H1 (cell line): ENCODE results near the gene FAF2. TPM values are rescaled to one million over a fixed set of nuclear protein-coding genes. Genes with fewer than 3 reads are reported as not detected.

Experiments
- ATF3 ChIP-seq: IDR thresholded peaks from 2 replicates; pipeline ENCODE4 v1.6.1; 2011; ENCODE audit warnings: low read depth, mild to moderate bottlenecking, low read length; ENCODE audit not compliant: insufficient read depth
- BRCA1 ChIP-seq: IDR thresholded peaks from 2 replicates; pipeline ENCODE4 v1.6.1; 2012; ENCODE audit warnings: low read depth, low read length, improper control_type of control experiment
- CEBPB ChIP-seq: IDR thresholded peaks from 2 replicates; pipeline ENCODE4 v1.6.1; 2012; ENCODE audit warnings: low read depth, low read length
- CREB1 ChIP-seq: IDR thresholded peaks from 2 replicates; pipeline ENCODE4 v1.6.1; 2012; ENCODE audit warnings: inconsistent platforms
- CTBP2 ChIP-seq: IDR thresholded peaks from 2 replicates; pipeline ENCODE4 v1.7.0; 2011; ENCODE audit warnings: borderline replicate concordance, mild to moderate bottlenecking, moderate library complexity, mixed read lengths, low read length; ENCODE audit not compliant: insufficient read depth, insufficient read length
- EP300 ChIP-seq, 2 experiments: IDR thresholded peaks; 1 replicate in 1 of 2; 2 replicates in 1 of 2; pipeline ENCODE4 v1.6.1; 2011 to 2012; ENCODE audit warnings: low read depth in 2 of 2, low read length in 2 of 2, mild to moderate bottlenecking in 2 of 2, borderline replicate concordance in 1 of 2, inconsistent platforms in 1 of 2, moderate library complexity in 1 of 2
- EZH2 ChIP-seq: fragments of 200-600 bp; sonication (generic); IDR thresholded peaks from 2 replicates; pipeline ENCODE4 v1.7.1; 2012; ENCODE audit warnings: low read depth, mild to moderate bottlenecking, moderate library complexity, low read length, inconsistent platforms; ENCODE audit not compliant: severe bottlenecking
- GTF2F1 ChIP-seq: IDR thresholded peaks from 2 replicates; pipeline ENCODE4 v1.6.1; 2012; ENCODE audit warnings: low read depth, low read length, improper control_type of control experiment, borderline replicate concordance
- JUND ChIP-seq: IDR thresholded peaks from 2 replicates; pipeline ENCODE4 v1.6.1; 2011; ENCODE audit warnings: mild to moderate bottlenecking, improper control_type of control experiment, low read length
- KDM5A ChIP-seq: fragments of 200-600 bp; IDR thresholded peaks from 2 replicates; pipeline ENCODE4 v1.7.1; 2012; ENCODE audit warnings: mild to moderate bottlenecking, low read length, inconsistent platforms, mixed read lengths
- NANOG ChIP-seq: IDR thresholded peaks from 2 replicates; pipeline ENCODE4 v1.6.1; 2011; ENCODE audit warnings: low read length, low read depth, mild to moderate bottlenecking, inconsistent platforms; ENCODE audit not compliant: insufficient read depth, poor library complexity, severe bottlenecking
- PHF8 ChIP-seq: fragments of 200-600 bp; sonication (generic); conservative IDR thresholded peaks from 2 replicates; pipeline ENCODE4 v1.7.1; 2012; ENCODE audit warnings: low read depth, mild to moderate bottlenecking, inconsistent platforms, low read length, moderate library complexity
- POLR2AphosphoS5 ChIP-seq: IDR thresholded peaks from 2 replicates; pipeline ENCODE4 v1.6.1; 2011; ENCODE audit warnings: low read depth, low read length
- POU5F1 ChIP-seq: IDR thresholded peaks from 2 replicates; pipeline ENCODE4 v1.6.1; 2011; ENCODE audit warnings: low read depth, mild to moderate bottlenecking, low read length, moderate library complexity
- RNF2 ChIP-seq: fragments of 200-900, 300-1000 bp; sonication (generic); IDR thresholded peaks from 2 replicates; pipeline ENCODE4 v1.7.1; 2016; ENCODE audit warnings: borderline replicate concordance, low read depth, mild to moderate bottlenecking, antibody characterized with exemption, low read length; ENCODE audit not compliant: poor library complexity, severe bottlenecking; ENCODE audit errors: missing control alignments
- SAP30 ChIP-seq: fragments of 300-600 bp; sonication (generic); IDR thresholded peaks from 2 replicates; pipeline ENCODE4 v1.7.1; 2012; ENCODE audit warnings: low read length, moderate library complexity, mild to moderate bottlenecking, inconsistent platforms; ENCODE audit not compliant: insufficient read depth, insufficient replicate concordance
- SIX5 ChIP-seq: IDR thresholded peaks from 2 replicates; pipeline ENCODE4 v1.6.1; 2011; ENCODE audit warnings: mild to moderate bottlenecking, low read depth, low read length
- SP2 ChIP-seq: IDR thresholded peaks from 2 replicates; pipeline ENCODE4 v1.6.1; 2012; ENCODE audit warnings: mild to moderate bottlenecking, low read length, inconsistent platforms
- SP4 ChIP-seq: IDR thresholded peaks from 2 replicates; pipeline ENCODE4 v1.6.1; 2012; ENCODE audit warnings: low read length, inconsistent platforms
- SUZ12 ChIP-seq: fragments of 200-600 bp; sonication (generic); IDR thresholded peaks from 2 replicates; pipeline ENCODE4 v1.6.1; 2012; ENCODE audit warnings: mild to moderate bottlenecking, inconsistent platforms, low read length, moderate library complexity, mixed read lengths
- TBP ChIP-seq: IDR thresholded peaks from 2 replicates; pipeline ENCODE4 v1.6.1; 2011; ENCODE audit warnings: low read depth, low read length, improper control_type of control experiment
- USF2 ChIP-seq: IDR thresholded peaks from 2 replicates; pipeline ENCODE4 v1.6.1; 2011; ENCODE audit warnings: low read length, improper control_type of control experiment
- polyA plus RNA-seq, 7 experiments: library from polyadenylated mRNA; depleted of rRNA in 3 of 7; stranded (reverse) in 5 of 7; unstranded in 2 of 7; fragments of >200 nt in 5 of 7; fragments of 200-250 nt in 2 of 7; gene quantifications; 1 replicate in 5 of 7; 2 replicates in 1 of 7; 4 replicates in 1 of 7; pipeline versions ENCODE4 v1.2.1 to v1.2.3, GENCODE V29; 2011 to 2013; ENCODE audit warnings: missing spikeins in 2 of 7, mixed read lengths in 2 of 7
- total RNA-seq: library from RNA; stranded (reverse); fragmentation: NEBNext Ultra II Directional; extraction: Animal tissue kit (Norgen Biotek cat#: 25700); gene quantifications from 2 replicates; pipeline ENCODE4 v1.2.1, GENCODE V29; 2021
- TF ChIP-seq, protein P1 (sequence below): IDR thresholded peaks from 2 replicates; pipeline ENCODE4 v1.6.1; 2012; ENCODE audit warnings: inconsistent platforms

The FAF2 gene
- total and polyA plus RNA-seq, 2 of the 8 experiments (the other 6 are each of a cell fraction or from before 2014, with no cell fraction given) = 20.8 to 35.8 TPM

DNA sequence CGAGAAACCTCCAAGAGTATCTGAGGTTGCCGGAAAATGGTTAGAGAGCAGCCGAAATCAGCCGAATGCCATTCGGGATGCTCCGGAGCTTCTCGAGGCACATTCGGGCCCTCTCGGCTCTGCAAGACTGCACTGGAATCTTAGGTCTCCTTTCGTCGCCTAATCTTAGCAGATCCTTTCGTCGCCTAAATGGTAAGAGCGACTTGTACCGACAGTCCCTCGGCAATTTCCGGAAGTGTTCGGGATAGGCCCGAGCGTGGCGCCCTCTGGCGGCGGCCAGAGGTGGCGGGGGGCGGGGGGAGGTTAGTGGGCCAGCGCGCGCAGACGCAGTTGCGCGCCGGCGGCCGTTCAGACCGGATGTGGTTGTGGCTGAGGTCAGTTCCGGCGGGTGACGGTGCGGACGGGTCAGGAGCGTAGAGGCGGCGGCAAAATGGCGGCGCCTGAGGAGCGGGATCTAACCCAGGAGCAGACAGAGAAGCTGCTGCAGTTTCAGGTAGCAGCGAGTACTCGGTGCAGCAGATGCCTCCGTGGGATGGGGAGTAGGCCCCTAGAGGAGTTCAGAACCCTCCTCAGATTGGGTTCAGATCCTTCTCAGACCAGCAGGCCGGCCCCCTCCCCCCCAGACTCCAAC, at the start of gene FAF2 (continued):
- TF ChIP-seq KDM5A (peak; percentile 82), SIX5 (no peak), SUZ12 (no peak), TBP (peak; percentile 84), PHF8 (peak; percentile 95), CREB1 (peak; percentile 91), ATF3 (no peak), SP4 (peak; percentile 97), POLR2AphosphoS5 (peak; percentile 67), NANOG (no peak), RNF2 (no peak), CTBP2 (no peak), SAP30 (no peak), BRCA1 (no peak), EP300 (IDR thresholded peaks at IDR 0.05; ENCODE audit: borderline replicate concordance in 1 of 2, low read depth in 2 of 2, low read length in 2 of 2) (no peak), SP2 (no peak), JUND (no peak), USF2 (no peak), GTF2F1 (no peak), EZH2 (no peak), POU5F1 (no peak), CEBPB (no peak)
- TF ChIP-seq, protein P1, sequence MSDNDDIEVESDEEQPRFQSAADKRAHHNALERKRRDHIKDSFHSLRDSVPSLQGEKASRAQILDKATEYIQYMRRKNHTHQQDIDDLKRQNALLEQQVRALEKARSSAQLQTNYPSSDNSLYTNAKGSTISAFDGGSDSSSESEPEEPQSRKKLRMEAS = no peak
